ENCODE measurements around the gene EMP2.
"Not testable (repeated sequence)": the region's sequence is repeated elsewhere in the genome, so short reads cannot be mapped to it uniquely, and the experiment has no call there.

EMP2 gene

GRCh38 chr16:10552281-10552680, 28.1 kb downstream of the EMP2 start:
- no peak for DNase-seq (ENCODE audit: low read depth in 3 of 3)

- no peak for DNase-seq (ENCODE audit: low read depth in 3 of 3)
These were observed 28.5 kb downstream of the EMP2 start for GRCh38 chr16:10551881-10552280.

- no peak for DNase-seq (ENCODE audit: low read depth in 3 of 3)
These were observed 32.0 kb downstream of the EMP2 start for GRCh38 chr16:10548404-10548803.

GRCh38 chr16:10547708-10548107, 32.7 kb downstream of the EMP2 start:
- no peak for DNase-seq (ENCODE audit: low read depth in 3 of 3)

- no peak for DNase-seq (ENCODE audit: low read depth in 3 of 3)
These were observed 37.0 kb downstream of the EMP2 start for GRCh38 chr16:10543231-10543977.

- no peak for DNase-seq (ENCODE audit: low read depth in 3 of 3)
These were observed 39.0 kb downstream of the EMP2 start for GRCh38 chr16:10541366-10541765.

- no peak for DNase-seq (ENCODE audit: low read depth in 3 of 3)
These were observed 40.6 kb downstream of the EMP2 start for GRCh38 chr16:10539793-10540192.

GRCh38 chr16:10539236-10539635, 41.2 kb downstream of the EMP2 start:
- DNase-seq (ENCODE audit: low read depth in 3 of 3): no peak

- DNase-seq (ENCODE audit: low read depth in 3 of 3): no peak
These were observed 41.8 kb downstream of the EMP2 start for GRCh38 chr16:10538583-10538982.

- DNase-seq (ENCODE audit: low read depth in 3 of 3): no peak
These were observed 42.5 kb downstream of the EMP2 start for GRCh38 chr16:10537946-10538345.

GRCh38 chr16:10536814-10537389, 43.5 kb downstream of the EMP2 start:
- DNase-seq (ENCODE audit: low read depth in 3 of 3): no peak

GRCh38 chr16:10536328-10536727, 44.1 kb downstream of the EMP2 start:
- DNase-seq (ENCODE audit: low read depth in 3 of 3): not testable (repeated sequence)

GRCh38 chr16:10535461-10535860, 44.9 kb downstream of the EMP2 start:
- no peak for DNase-seq (ENCODE audit: low read depth in 3 of 3)

- DNase-seq (ENCODE audit: low read depth in 3 of 3): no peak
These were observed 45.6 kb downstream of the EMP2 start for GRCh38 chr16:10534748-10535147.

- DNase-seq (ENCODE audit: low read depth in 3 of 3): not testable (repeated sequence)
These were observed 46.8 kb downstream of the EMP2 start for GRCh38 chr16:10533612-10534011.

- DNase-seq (ENCODE audit: low read depth in 3 of 3): no peak
These were observed 48.8 kb downstream of the EMP2 start for GRCh38 chr16:10531582-10531981.

- no peak for DNase-seq (ENCODE audit: low read depth in 3 of 3)
These were observed 49.7 kb downstream of the EMP2 start for GRCh38 chr16:10530685-10531084.

GRCh38 chr16:10529895-10530669, 50.3 kb downstream of the EMP2 start:
- no peak for DNase-seq (ENCODE audit: low read depth in 3 of 3)

- no peak for DNase-seq (ENCODE audit: low read depth in 3 of 3)
These were observed 51.8 kb downstream of the EMP2 start for GRCh38 chr16:10528635-10529034.

- no peak for DNase-seq (ENCODE audit: low read depth in 3 of 3)
These were observed 53.4 kb downstream of the EMP2 start for GRCh38 chr16:10526962-10527361.

- DNase-seq (ENCODE audit: low read depth in 3 of 3): no peak
These were observed 55.1 kb downstream of the EMP2 start for GRCh38 chr16:10525214-10525825.

GRCh38 chr16:10522966-10523365, 57.4 kb downstream of the EMP2 start:
- no peak for DNase-seq (ENCODE audit: low read depth in 3 of 3)

Measured in stimulated activated CD4-positive, alpha-beta T cell treated with anti-CD3 and anti-CD28 coated beads, TNF-alpha, amount 100 ng/mL, for 24 hours (primary cell).